ENCODE results near the gene AP2A1.

GRCh38 chr19:49817964-49818648 is 51.3 kb downstream of the AP2A1 start, which contains the start of gene MED25:
- TF ChIP-seq, protein P1, sequence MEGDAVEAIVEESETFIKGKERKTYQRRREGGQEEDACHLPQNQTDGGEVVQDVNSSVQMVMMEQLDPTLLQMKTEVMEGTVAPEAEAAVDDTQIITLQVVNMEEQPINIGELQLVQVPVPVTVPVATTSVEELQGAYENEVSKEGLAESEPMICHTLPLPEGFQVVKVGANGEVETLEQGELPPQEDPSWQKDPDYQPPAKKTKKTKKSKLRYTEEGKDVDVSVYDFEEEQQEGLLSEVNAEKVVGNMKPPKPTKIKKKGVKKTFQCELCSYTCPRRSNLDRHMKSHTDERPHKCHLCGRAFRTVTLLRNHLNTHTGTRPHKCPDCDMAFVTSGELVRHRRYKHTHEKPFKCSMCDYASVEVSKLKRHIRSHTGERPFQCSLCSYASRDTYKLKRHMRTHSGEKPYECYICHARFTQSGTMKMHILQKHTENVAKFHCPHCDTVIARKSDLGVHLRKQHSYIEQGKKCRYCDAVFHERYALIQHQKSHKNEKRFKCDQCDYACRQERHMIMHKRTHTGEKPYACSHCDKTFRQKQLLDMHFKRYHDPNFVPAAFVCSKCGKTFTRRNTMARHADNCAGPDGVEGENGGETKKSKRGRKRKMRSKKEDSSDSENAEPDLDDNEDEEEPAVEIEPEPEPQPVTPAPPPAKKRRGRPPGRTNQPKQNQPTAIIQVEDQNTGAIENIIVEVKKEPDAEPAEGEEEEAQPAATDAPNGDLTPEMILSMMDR (IDR thresholded peaks at IDR 0.05 in 4 of 5, conservative IDR thresholded peaks at IDR 0.05 in 1 of 5): peak in 3 of 5 experiments; percentile 35 to 65 (median 54)
- TF ChIP-seq POLR2A (IDR thresholded peaks at IDR 0.05): peak; percentile 90 to 97
